ENCODE data around the gene CSF2RB. TPM values are rescaled to one million over a fixed set of nuclear protein-coding genes. Genes with fewer than 3 reads are reported as not detected.

The CSF2RB gene
- total and polyA plus RNA-seq, 10 of the 15 experiments (the other 5 are each of a cell fraction or from before 2014, with no cell fraction given): 0.82 to 12.5 (median 5.4) TPM

- SMC1A ChIA-PET (ENCODE audit: uncharacterized antibody, unreplicated experiment): interaction anchor here (1.0 kb wide), 1 partner anchor 20 kb away, joined by 3 read pairs; no protein-coding TSS in a partner anchor
- H3K4me3 ChIP-seq: no peak overlapping the region
- DNase-seq (ENCODE audit: low read depth, low spot score) (no peak), ATAC-seq (no peak), FAIRE-seq (no peak)
- H2AFZ ChIP-seq (ENCODE audit: control insufficient read depth, low read depth, low read length): no peak overlapping the region
- no peak overlapping the region for H3K4me2 ChIP-seq (ENCODE audit: control insufficient read depth, insufficient read depth)
- 100% methylated on average over 1 of the region's 1 CpG for WGBS (ENCODE audit: insufficient coverage, insufficient replicate concordance, low lambda C conversion rate, missing lambda C conversion rate)
- BruUV-seq (replicated peaks): no TSS peak
- POLR2A ChIA-PET: interaction anchor here (1.3 to 1.5 kb wide), 2 partner anchors 9 to 20 kb away, joined by 3 read pairs; partner anchors contain the start of gene CSF2RB
- intact Hi-C loops (cut with micrococcal nuclease; ENCODE audit: unreplicated experiment) (no loop called here), in situ Hi-C loops (cut with MboI) (no loop called here)
- H3K27me3 ChIP-seq (replicated peaks in 1 of 2; ENCODE audit: control insufficient read depth in 2 of 2, insufficient read depth in 2 of 2, low read length in 1 of 2): no peaks in the 10 kb centered on the region
- peaks cover 8% of the 10 kb centered on the region; the same call in 2 of the 3 replicates for H3K9me3 ChIP-seq (replicated peaks; ENCODE audit: control insufficient read depth, insufficient read depth, low read length)
- H4K20me1 ChIP-seq (ENCODE audit: control insufficient read depth, insufficient read depth): no peaks in the 10 kb centered on the region
- RAD21 ChIA-PET (ENCODE audit: unreplicated experiment): no interaction called here
- no peak for TF ChIP-seq POLR2A (IDR thresholded peaks at IDR 0.05; ENCODE audit: low read depth, low read length)
- no peaks in the 10 kb centered on the region for H3K79me2 ChIP-seq (ENCODE audit: control insufficient read depth, insufficient read depth, low read length)
- no peak overlapping the region for H3K27ac ChIP-seq (ENCODE audit: control insufficient read depth, insufficient read depth)
- no peak overlapping the region for H3K9ac ChIP-seq (ENCODE audit: control insufficient read depth, insufficient read depth, low read length)
- CTCF ChIA-PET: interaction anchor here (1.1 to 1.2 kb wide), 2 partner anchors 21 to 41 kb away, joined by 3 read pairs; no protein-coding TSS in a partner anchor
- no peaks in the 10 kb centered on the region; the same call in 1 of the 2 replicates for H3K4me1 ChIP-seq (ENCODE audit: control insufficient read depth, insufficient read depth, low read length)
- H3K36me3 ChIP-seq (ENCODE audit: control insufficient read depth in 2 of 2, insufficient read depth in 2 of 2, low read length in 1 of 2): no peaks in the 10 kb centered on the region
These were observed 19.2 kb upstream of the CSF2RB start for GRCh38 chr22:36894266-36894665.

- H3K27ac ChIP-seq (ENCODE audit: control insufficient read depth, insufficient read depth): no peak overlapping the region
- H3K9ac ChIP-seq (ENCODE audit: control insufficient read depth, insufficient read depth, low read length): no peak overlapping the region
- ChIA-PET CTCF (interaction anchor here (0.9 to 3.5 kb wide), 5 partner anchors 10 to 80 kb away, joined by 3 to 26 read pairs (median 9); partner anchors contain the start of gene NCF4), RAD21 (ENCODE audit: unreplicated experiment) (interaction anchor here (1.0 to 6.0 kb wide), 2 partner anchors 23 to 38 kb away, joined by 3 to 78 read pairs; partner anchors contain the start of gene NCF4), POLR2A (no interaction called here), SMC1A (ENCODE audit: uncharacterized antibody, unreplicated experiment) (interaction anchor here (1.0 to 7.8 kb wide), 6 partner anchors 9 to 79 kb away, joined by 3 to 72 read pairs (median 4); partner anchors contain the start of gene NCF4)
- H3K4me3 ChIP-seq: no peak overlapping the region
- H3K4me1 ChIP-seq (ENCODE audit: control insufficient read depth, insufficient read depth, low read length): peaks cover 32% of the 10 kb centered on the region
- no peaks in the 10 kb centered on the region for H3K27me3 ChIP-seq (replicated peaks in 1 of 2; ENCODE audit: control insufficient read depth in 2 of 2, insufficient read depth in 2 of 2, low read length in 1 of 2)
- intact Hi-C loops (cut with micrococcal nuclease; ENCODE audit: unreplicated experiment) (no loop called here), in situ Hi-C loops (cut with MboI) (no loop called here)
- H3K36me3 ChIP-seq (ENCODE audit: control insufficient read depth in 2 of 2, insufficient read depth in 2 of 2, low read length in 1 of 2): no peaks in the 10 kb centered on the region
- WGBS (ENCODE audit: insufficient coverage, insufficient replicate concordance, low lambda C conversion rate, missing lambda C conversion rate): 73% methylated on average over 3 of the region's 3 CpGs
- ATAC-seq (no peak), DNase-seq (ENCODE audit: low read depth, low spot score) (no peak), FAIRE-seq (no peak)
- no peak overlapping the region for H2AFZ ChIP-seq (ENCODE audit: control insufficient read depth, low read depth, low read length)
- H3K79me2 ChIP-seq (ENCODE audit: control insufficient read depth, insufficient read depth, low read length): no peaks in the 10 kb centered on the region
- H3K9me3 ChIP-seq (replicated peaks; ENCODE audit: control insufficient read depth, insufficient read depth, low read length): peaks cover 8% of the 10 kb centered on the region; the same call in 2 of the 3 replicates
- H4K20me1 ChIP-seq (ENCODE audit: control insufficient read depth, insufficient read depth): no peaks in the 10 kb centered on the region
- H3K4me2 ChIP-seq (ENCODE audit: control insufficient read depth, insufficient read depth): no peak overlapping the region
- TF ChIP-seq MEF2A (IDR thresholded peaks at IDR 0.05; ENCODE audit: insufficient read depth, low read depth, low read length): no peak
- TF ChIP-seq ATF2 (IDR thresholded peaks at IDR 0.05; ENCODE audit: low read length): no peak
- no peak for TF ChIP-seq MEF2B (IDR thresholded peaks at IDR 0.05; ENCODE audit: partially characterized antibody, poor library complexity, severe bottlenecking)
- TF ChIP-seq, protein P1, sequence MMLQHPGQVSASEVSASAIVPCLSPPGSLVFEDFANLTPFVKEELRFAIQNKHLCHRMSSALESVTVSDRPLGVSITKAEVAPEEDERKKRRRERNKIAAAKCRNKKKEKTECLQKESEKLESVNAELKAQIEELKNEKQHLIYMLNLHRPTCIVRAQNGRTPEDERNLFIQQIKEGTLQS (IDR thresholded peaks at IDR 0.05; ENCODE audit: borderline replicate concordance, extremely low read depth, low read depth, low read length): no peak
- TF ChIP-seq POLR2A (IDR thresholded peaks at IDR 0.05; ENCODE audit: low read depth, low read length): no peak
- no peak for TF ChIP-seq POLR2AphosphoS5 (IDR thresholded peaks at IDR 0.05; ENCODE audit: low read length)
- TF ChIP-seq SREBF1 (IDR thresholded peaks at IDR 0.05; ENCODE audit: low read length): no peak
- TF ChIP-seq ASH2L (IDR thresholded peaks at IDR 0.05; ENCODE audit: borderline replicate concordance, low read depth): no peak
- TF ChIP-seq LARP7 (IDR thresholded peaks at IDR 0.05): no peak
- TF ChIP-seq SUPT20H (IDR thresholded peaks at IDR 0.05; ENCODE audit: borderline replicate concordance, control insufficient read depth, low read depth, low read length): no peak
- TF ChIP-seq TARDBP (IDR thresholded peaks at IDR 0.05; ENCODE audit: borderline replicate concordance): no peak
- no peak for TF ChIP-seq CREM (IDR thresholded peaks at IDR 0.05; ENCODE audit: low read depth)
- no peak for TF ChIP-seq HCFC1 (IDR thresholded peaks at IDR 0.05; ENCODE audit: low read length)
- TF ChIP-seq BMI1 (IDR thresholded peaks at IDR 0.05; ENCODE audit: borderline replicate concordance): no peak
- TF ChIP-seq NR2F1 (conservative IDR thresholded peaks at IDR 0.05): no peak
- no peak for TF ChIP-seq PML (IDR thresholded peaks at IDR 0.05; ENCODE audit: low read length)
- TF ChIP-seq RAD21 (IDR thresholded peaks at IDR 0.05; ENCODE audit: insufficient read depth, low read depth, low read length): no peak
- BruUV-seq (replicated peaks): no TSS peak
These were observed 15.8 kb upstream of the CSF2RB start for GRCh38 chr22:36897611-36898010.

All from GM12878 (cell line).